NCI-H128 (cell line): ENCODE results near the gene KRTAP21-3.

Experiments
- DNase-seq: peaks from one replicate; lab custom pipeline; 2025; ENCODE audit not compliant: unreplicated experiment; lab: John Stamatoyannopoulos, UW

Gene KRTAP21-3

GRCh38 chr21:30668776-30669175 is 49.8 kb downstream of the KRTAP21-3 start:
- DNase-seq = no peak
